PC-9 (cell line): ENCODE data around the gene CFAP77.

ENCODE experiments used
- CTCF ChIP-seq: fragments of 200-600 bp; sonication (generic); conservative IDR thresholded peaks from 2 replicates; pipeline ENCODE4 v1.6.1; 2017; ENCODE audit warnings: mixed run types, antibody characterized with exemption, mild to moderate bottlenecking, moderate library complexity
- EZH2 ChIP-seq: fragments of 200-600 bp; sonication (generic); IDR thresholded peaks from 2 replicates; pipeline ENCODE4 v1.8.0; 2017; ENCODE audit warnings: antibody characterized with exemption, low read depth

DNA sequence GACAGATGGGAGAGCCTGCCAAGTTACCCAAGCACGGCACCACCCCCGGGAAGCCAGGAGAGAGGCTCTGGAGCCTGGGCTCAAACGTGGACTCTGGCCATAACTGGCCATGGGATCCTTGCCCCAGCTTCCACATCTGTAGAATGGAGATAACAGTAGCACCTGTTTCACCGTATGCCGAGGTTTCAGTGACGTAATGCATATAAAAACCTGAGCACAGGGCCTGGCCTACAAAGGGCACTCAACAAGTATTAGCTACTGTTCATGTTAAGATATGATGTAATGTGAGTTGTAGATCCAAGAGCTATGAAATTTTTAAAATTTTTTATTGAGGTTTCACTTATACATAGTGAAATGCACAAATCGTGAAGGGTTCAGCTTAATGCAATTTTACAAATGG lies 90.2 kb downstream of the CFAP77 start:
- no peak for TF ChIP-seq CTCF
- no peak for TF ChIP-seq EZH2
